ENCODE results near the gene MBTPS1.

Gene MBTPS1

GRCh38 chr16:84040823-84041820 is 75.6 kb downstream of the MBTPS1 start:
- no peak for TF ChIP-seq GATA2 (IDR thresholded peaks at IDR 0.05; ENCODE audit: low read depth, low read length)
- no peak for TF ChIP-seq GATA3 (IDR thresholded peaks at IDR 0.05; ENCODE audit: low read depth, low read length)

- TF ChIP-seq GATA2 (IDR thresholded peaks at IDR 0.05; ENCODE audit: low read depth, low read length): no peak
- no peak for TF ChIP-seq GATA3 (IDR thresholded peaks at IDR 0.05; ENCODE audit: low read depth, low read length)
These were observed 76.4 kb downstream of the MBTPS1 start for GRCh38 chr16:84040226-84040822.

- TF ChIP-seq GATA3 (IDR thresholded peaks at IDR 0.05; ENCODE audit: low read depth, low read length) (no peak), GATA2 (IDR thresholded peaks at IDR 0.05; ENCODE audit: low read depth, low read length) (no peak)
These were observed 77.0 kb downstream of the MBTPS1 start for GRCh38 chr16:84039696-84040095.

- no peak for TF ChIP-seq GATA2 (IDR thresholded peaks at IDR 0.05; ENCODE audit: low read depth, low read length)
- TF ChIP-seq GATA3 (IDR thresholded peaks at IDR 0.05; ENCODE audit: low read depth, low read length): no peak
These were observed 78.3 kb downstream of the MBTPS1 start for GRCh38 chr16:84038469-84038868.

DNA sequence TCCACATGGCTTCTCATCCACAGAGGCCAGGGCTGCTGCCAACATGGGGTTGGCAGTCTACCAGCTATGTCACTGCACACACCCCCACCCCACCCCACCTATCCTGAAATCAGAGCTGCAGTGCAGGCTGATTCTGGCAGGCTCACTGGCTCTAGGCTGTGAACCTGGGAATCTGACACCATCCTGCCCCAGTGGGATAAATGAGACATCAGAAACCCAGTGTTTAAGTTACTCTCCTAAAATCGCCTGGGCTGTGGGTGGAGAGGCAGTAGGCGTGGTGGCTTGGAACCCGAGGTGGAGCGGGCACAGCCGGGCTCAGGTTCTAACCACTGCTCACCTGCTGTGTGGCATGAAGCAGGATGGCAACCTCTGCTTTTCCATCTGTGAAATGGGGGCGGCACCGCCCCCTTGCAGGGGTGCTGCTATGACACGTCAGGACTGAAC is 79.7 kb downstream of the MBTPS1 start:
- TF ChIP-seq GATA3 (IDR thresholded peaks at IDR 0.05; ENCODE audit: low read depth, low read length) (no peak), GATA2 (IDR thresholded peaks at IDR 0.05; ENCODE audit: low read depth, low read length) (no peak)

DNA sequence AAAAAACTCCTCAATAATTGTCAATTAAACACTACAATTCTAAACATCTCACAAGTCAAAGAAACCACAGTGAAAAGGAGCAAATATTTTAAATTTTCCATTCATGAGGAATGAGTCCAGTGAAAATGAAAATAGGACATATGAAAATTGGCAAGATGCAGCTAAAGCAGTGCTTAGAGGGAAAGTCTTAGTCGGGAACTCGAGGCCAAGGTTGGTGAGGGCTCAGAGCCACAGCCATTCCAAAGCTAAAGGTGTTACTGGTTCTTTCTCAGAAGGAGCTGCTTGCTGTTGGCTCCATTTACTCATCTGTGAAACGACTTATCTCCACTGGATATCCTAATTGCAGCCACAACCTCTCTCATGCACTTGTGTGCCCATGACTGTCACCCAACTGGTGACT is 80.6 kb downstream of the MBTPS1 start:
- TF ChIP-seq GATA3 (IDR thresholded peaks at IDR 0.05; ENCODE audit: low read depth, low read length) (no peak), GATA2 (IDR thresholded peaks at IDR 0.05; ENCODE audit: low read depth, low read length) (no peak)

- no peak for TF ChIP-seq GATA2 (IDR thresholded peaks at IDR 0.05; ENCODE audit: low read depth, low read length)
- TF ChIP-seq GATA3 (IDR thresholded peaks at IDR 0.05; ENCODE audit: low read depth, low read length): no peak
These were observed 82.2 kb downstream of the MBTPS1 start for GRCh38 chr16:84034516-84034915.

- no peak for TF ChIP-seq GATA3 (IDR thresholded peaks at IDR 0.05; ENCODE audit: low read depth, low read length)
- TF ChIP-seq GATA2 (IDR thresholded peaks at IDR 0.05; ENCODE audit: low read depth, low read length): no peak
These were observed 83.2 kb downstream of the MBTPS1 start for GRCh38 chr16:84033251-84034195.

GRCh38 chr16:84032458-84033178 is 84.1 kb downstream of the MBTPS1 start:
- TF ChIP-seq GATA2 (IDR thresholded peaks at IDR 0.05; ENCODE audit: low read depth, low read length) (no peak), GATA3 (IDR thresholded peaks at IDR 0.05; ENCODE audit: low read depth, low read length) (no peak)

- TF ChIP-seq GATA3 (IDR thresholded peaks at IDR 0.05; ENCODE audit: low read depth, low read length) (no peak), GATA2 (IDR thresholded peaks at IDR 0.05; ENCODE audit: low read depth, low read length) (no peak)
These were observed 85.2 kb downstream of the MBTPS1 start for GRCh38 chr16:84031556-84031955.

GRCh38 chr16:84029297-84030047 is 87.3 kb downstream of the MBTPS1 start:
- no peak for TF ChIP-seq GATA3 (IDR thresholded peaks at IDR 0.05; ENCODE audit: low read depth, low read length)
- TF ChIP-seq GATA2 (IDR thresholded peaks at IDR 0.05; ENCODE audit: low read depth, low read length): no peak

DNA sequence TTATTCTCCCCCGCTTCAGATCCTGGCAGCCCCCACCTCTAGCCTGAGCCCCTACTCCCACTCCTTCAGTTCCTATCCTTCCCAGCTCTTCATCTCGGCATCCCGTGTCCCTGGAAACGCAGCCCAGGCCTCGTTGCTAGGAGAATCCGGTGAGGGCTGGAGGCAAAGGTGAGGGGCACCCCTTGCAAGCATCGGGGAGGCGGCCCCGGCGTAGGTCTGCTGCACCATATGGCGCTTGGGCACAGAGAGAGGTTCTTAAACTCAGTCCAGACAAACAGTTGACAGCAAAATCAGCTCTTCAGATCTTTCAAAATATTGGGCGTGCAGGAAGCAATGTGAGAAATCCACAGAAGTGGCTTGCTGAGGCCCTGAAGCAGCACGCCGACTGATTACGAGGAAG is 89.1 kb downstream of the MBTPS1 start:
- TF ChIP-seq GATA3 (IDR thresholded peaks at IDR 0.05; ENCODE audit: low read depth, low read length) (no peak), GATA2 (IDR thresholded peaks at IDR 0.05; ENCODE audit: low read depth, low read length) (no peak)

Data from SH-SY5Y (cell line).